Measurements from ENCODE around the gene UTP11.
"Not testable (repeated sequence)": the region's sequence is repeated elsewhere in the genome, so short reads cannot be mapped to it uniquely, and the experiment has no call there.

Gene UTP11

GRCh38 chr1:38012363-38013226, at the start of gene UTP11:
Gene UTP11 (plus strand): TSS chr1:38012734. CDS start chr1:38012803, 69 bp downstream.
- in situ Hi-C loops (cut with HindIII; ENCODE audit: low sequenced_read_pairs): no loop called here

GRCh38 chr1:37964106-37964505, 48.4 kb upstream of the UTP11 start:
- in situ Hi-C loops (cut with HindIII; ENCODE audit: low sequenced_read_pairs): not testable (repeated sequence)

- in situ Hi-C loops (cut with HindIII; ENCODE audit: low sequenced_read_pairs): no loop called here
Measured at GRCh38 chr1:37965301-37965700, 47.2 kb upstream of the UTP11 start.

GRCh38 chr1:37973684-37974083, 38.9 kb upstream of the UTP11 start:
- in situ Hi-C loops (cut with HindIII; ENCODE audit: low sequenced_read_pairs): not testable (repeated sequence)

- in situ Hi-C loops (cut with HindIII; ENCODE audit: low sequenced_read_pairs): no loop called here
Measured at GRCh38 chr1:37974567-37974966, 38.0 kb upstream of the UTP11 start.

DNA sequence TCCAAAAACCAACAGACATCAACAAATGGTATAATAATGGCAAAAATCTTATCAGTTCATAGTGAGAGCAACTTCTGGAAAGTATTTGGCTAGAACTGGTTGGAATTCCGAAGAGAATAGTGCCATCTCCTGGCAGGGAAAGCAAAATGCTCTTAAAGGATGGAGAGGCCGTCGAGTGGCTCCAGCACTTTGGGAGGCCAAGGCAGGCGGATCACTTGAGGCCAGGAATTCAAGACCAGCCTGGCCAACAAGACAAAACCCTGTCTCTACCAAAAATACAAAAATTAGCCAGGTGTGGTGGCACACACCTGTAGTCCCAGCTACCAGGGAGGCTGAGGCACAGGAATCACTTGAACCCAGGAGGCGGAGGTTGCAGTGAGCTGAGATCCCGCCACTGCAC, 37.5 kb upstream of the UTP11 start:
- in situ Hi-C loops (cut with HindIII; ENCODE audit: low sequenced_read_pairs): not testable (repeated sequence)

- in situ Hi-C loops (cut with HindIII; ENCODE audit: low sequenced_read_pairs): no loop called here
Measured at GRCh38 chr1:37978541-37978940, 34.0 kb upstream of the UTP11 start.

GRCh38 chr1:37983546-37983945, 29.0 kb upstream of the UTP11 start:
- in situ Hi-C loops (cut with HindIII; ENCODE audit: low sequenced_read_pairs): no loop called here

- in situ Hi-C loops (cut with HindIII; ENCODE audit: low sequenced_read_pairs): no loop called here
Measured at GRCh38 chr1:37987679-37988078, 24.9 kb upstream of the UTP11 start.

GRCh38 chr1:37989361-37989930, 23.1 kb upstream of the UTP11 start:
- in situ Hi-C loops (cut with HindIII; ENCODE audit: low sequenced_read_pairs): no loop called here

GRCh38 chr1:37994886-37995566, 17.5 kb upstream of the UTP11 start:
- in situ Hi-C loops (cut with HindIII; ENCODE audit: low sequenced_read_pairs): no loop called here

DNA sequence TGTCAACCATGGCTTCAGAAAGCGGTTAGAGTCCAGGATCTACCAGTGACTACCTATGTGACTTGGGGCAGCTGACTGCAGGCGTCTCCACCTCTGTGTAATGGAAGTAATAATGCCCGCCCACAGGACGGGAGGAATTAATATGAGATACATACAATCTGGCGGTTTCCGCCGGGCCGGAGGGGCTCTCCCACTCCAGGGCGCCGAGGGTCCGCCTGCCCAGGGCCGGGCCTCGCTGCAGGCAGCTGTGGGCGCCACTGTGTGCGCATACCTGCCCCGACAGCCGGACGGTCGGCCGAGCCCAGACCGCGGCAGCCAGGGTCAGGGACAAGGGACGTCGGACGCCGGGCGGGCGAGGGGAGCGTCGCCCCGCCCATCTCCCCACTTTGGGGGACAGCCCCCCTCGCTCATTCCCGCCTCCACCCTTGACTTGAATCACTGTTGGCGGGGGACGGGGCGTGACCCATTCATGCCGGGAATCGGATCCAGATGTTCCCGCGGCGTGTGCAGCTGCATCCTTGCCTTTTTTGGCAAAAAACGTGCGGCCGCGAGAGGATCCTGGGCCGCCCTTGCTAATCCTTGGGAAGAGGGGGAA, 16.7 kb upstream of the UTP11 start:
- in situ Hi-C loops (cut with HindIII; ENCODE audit: low sequenced_read_pairs): no loop called here

GRCh38 chr1:37997256-37998088, 15.1 kb upstream of the UTP11 start:
- in situ Hi-C loops (cut with HindIII; ENCODE audit: low sequenced_read_pairs): no loop called here

- in situ Hi-C loops (cut with HindIII; ENCODE audit: low sequenced_read_pairs): no loop called here
Measured at GRCh38 chr1:37998089-37998808, 14.3 kb upstream of the UTP11 start.

DNA sequence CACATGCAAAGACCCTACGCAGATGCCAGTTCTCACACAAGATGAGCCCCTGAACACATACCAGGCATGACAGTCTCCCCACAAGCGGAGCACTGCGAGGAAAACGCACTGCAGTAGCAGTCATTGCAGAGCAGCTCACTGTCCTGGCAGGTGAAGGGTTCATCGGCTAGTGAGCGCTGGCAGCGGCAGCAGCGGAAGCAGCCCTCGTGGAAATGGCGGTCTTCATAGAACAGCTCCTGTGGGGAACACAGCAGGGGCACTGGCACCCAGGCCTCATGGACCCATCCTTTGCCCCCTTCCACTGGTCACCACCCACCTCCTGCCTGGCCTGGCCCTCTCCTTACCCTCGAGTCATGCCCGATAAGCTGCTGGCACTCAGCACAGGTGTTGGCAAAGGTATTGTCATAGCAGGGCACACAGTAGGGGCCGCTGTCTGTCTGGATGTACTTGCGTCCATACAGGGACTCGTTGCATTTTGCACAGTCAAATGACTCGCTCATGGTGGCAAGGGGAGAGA, 13.6 kb upstream of the UTP11 start:
- in situ Hi-C loops (cut with HindIII; ENCODE audit: low sequenced_read_pairs): no loop called here

DNA sequence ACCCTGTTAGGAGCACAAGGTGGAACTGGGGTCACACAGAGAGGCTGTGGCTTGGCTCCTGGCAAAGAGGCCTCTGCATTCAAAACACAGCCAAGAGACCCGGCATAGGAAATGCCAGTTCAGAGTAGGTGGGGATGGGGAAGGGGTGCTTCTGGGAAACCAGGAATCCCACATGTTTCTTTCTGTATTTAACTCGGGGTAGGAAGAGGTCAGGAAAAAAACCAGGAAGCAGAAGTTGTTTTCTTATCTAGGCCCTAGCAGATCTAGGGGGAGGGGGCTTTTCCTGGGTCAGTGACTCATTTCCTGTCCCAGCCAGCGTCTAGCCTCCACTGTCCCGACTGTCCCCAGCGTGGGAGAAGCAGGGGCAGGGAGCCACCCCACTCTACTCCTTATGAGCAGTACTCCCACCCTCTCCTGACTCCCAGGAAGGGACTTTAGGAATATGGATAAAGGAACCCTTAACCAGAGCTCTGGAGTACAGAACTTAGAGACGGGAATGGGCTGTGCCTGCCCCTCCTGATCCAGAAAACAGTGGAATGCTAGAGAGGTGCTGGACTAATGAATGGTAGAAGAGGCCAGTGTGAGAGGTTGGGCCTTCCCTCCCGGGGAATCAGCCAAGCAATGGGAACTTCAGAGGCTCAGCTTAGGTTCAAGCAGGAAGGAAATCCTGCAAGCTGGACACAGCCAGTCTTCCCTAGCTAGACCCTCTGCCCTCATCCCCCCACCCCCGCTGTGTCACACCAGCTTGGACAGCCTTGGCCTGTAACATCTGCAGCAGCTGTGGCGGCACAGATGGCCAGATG, 12.9 kb upstream of the UTP11 start:
- in situ Hi-C loops (cut with HindIII; ENCODE audit: low sequenced_read_pairs): no loop called here

DNA sequence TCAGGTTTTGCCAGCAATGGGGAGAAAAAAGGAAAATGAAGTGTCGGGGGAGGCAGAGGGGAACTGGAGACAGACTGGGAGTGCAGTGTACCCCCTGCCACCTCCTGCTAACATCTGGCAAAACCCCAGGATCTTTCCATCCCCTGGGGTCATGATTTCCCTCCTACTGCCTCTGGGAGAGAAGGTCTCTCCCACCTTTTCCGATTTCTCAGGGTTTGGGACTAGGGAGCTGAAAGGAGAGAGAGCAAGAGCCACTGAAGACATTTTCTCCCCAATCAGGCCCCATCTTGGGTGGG, 12.4 kb upstream of the UTP11 start:
- in situ Hi-C loops (cut with HindIII; ENCODE audit: low sequenced_read_pairs): no loop called here

GRCh38 chr1:38000529-38001455, 11.7 kb upstream of the UTP11 start:
- in situ Hi-C loops (cut with HindIII; ENCODE audit: low sequenced_read_pairs): no loop called here

Data from endothelial cell of hepatic sinusoid (primary cell).